HEK293 (cell line): ENCODE data around the gene BABAM1.

Experiments used
- CTCF ChIA-PET: fragments of 350-600 bp; formaldehyde crosslinking; extraction: SDS; loops from one replicate; lab custom pipeline; 2021; ENCODE audit warnings: antibody characterized with exemption; lab: Yijun Ruan, JAX
- POLR2A ChIA-PET: fragments of 300-600 bp; formaldehyde crosslinking; extraction: SDS; loops from one replicate; lab custom pipeline; 2020; ENCODE audit warnings: antibody characterized with exemption, inconsistent platforms; lab: Yijun Ruan, JAX
- H3K27ac ChIP-seq: fragments of 200-500 bp; sonication (Bioruptor generic); 2 replicates; pipeline ENCODE4 v1.5.1; 2014; ENCODE audit warnings: low read depth, low read length, control low read depth, inconsistent platforms; ENCODE audit errors: extremely low read depth
- H3K36me3 ChIP-seq, 2 experiments: fragments of 200-500 bp in 1 of 2; sonication (Bioruptor generic) in 1 of 2; 1 replicate in 1 of 2; 2 replicates in 1 of 2; pipeline ENCODE4 v1.5.1; 2014 to 2017; ENCODE audit warnings: inconsistent platforms in 2 of 2, low read length in 2 of 2; ENCODE audit not compliant: control insufficient read depth in 2 of 2, insufficient read depth in 1 of 2
- H3K4me1 ChIP-seq: fragments of 200-500 bp; sonication (Bioruptor generic); 2 replicates; pipeline ENCODE4 v1.5.1; 2014; ENCODE audit warnings: mild to moderate bottlenecking, low read length, inconsistent platforms; ENCODE audit not compliant: control insufficient read depth, insufficient read depth
- H3K4me3 ChIP-seq: 2 replicates; pipeline ENCODE4 v1.5.1; 2011; ENCODE audit warnings: low read depth, mild to moderate bottlenecking, control low read depth, low read length, moderate library complexity
- H3K9me3 ChIP-seq: fragments of 200-500 bp; sonication (Bioruptor generic); 2 replicates; pipeline ENCODE4 v1.5.1; 2014; ENCODE audit warnings: low read depth, low read length, inconsistent platforms; ENCODE audit not compliant: control insufficient read depth, insufficient read depth
- AEBP2 ChIP-seq: fragments of 450-650 bp; formaldehyde crosslinking; IDR thresholded peaks from 2 replicates; pipeline ENCODE4 v1.5.1; 2016; ENCODE audit warnings: missing biosample characterization, missing genetic modification characterization, borderline replicate concordance
- CTCF ChIP-seq: fragments of 450-650 bp; formaldehyde crosslinking; IDR thresholded peaks from 2 replicates; pipeline ENCODE4 v1.5.1; 2016; ENCODE audit warnings: missing biosample characterization, missing genetic modification characterization
- KLF9 ChIP-seq: fragments of 450-650 bp; formaldehyde crosslinking; IDR thresholded peaks from 2 replicates; pipeline ENCODE4 v1.5.1; 2016; ENCODE audit warnings: missing biosample characterization, missing genetic modification characterization, low read depth
- MYNN ChIP-seq: fragments of 450-650 bp; formaldehyde crosslinking; IDR thresholded peaks from 2 replicates; pipeline ENCODE4 v1.5.1; 2016; ENCODE audit warnings: missing biosample characterization, missing genetic modification characterization, borderline replicate concordance
- OVOL3 ChIP-seq: fragments of 450-650 bp; formaldehyde crosslinking; IDR thresholded peaks from 2 replicates; pipeline ENCODE4 v1.5.1; 2016; ENCODE audit warnings: missing biosample characterization, missing genetic modification characterization
- SP2 ChIP-seq: fragments of 450-650 bp; formaldehyde crosslinking; IDR thresholded peaks from 2 replicates; pipeline ENCODE4 v1.5.1; 2016; ENCODE audit warnings: missing biosample characterization, missing genetic modification characterization
- SP7 ChIP-seq: fragments of 450-650 bp; formaldehyde crosslinking; IDR thresholded peaks from 2 replicates; pipeline ENCODE4 v1.5.1; 2016; ENCODE audit warnings: missing biosample characterization, missing genetic modification characterization
- YY1 ChIP-seq: fragments of 450-650 bp; formaldehyde crosslinking; IDR thresholded peaks from 2 replicates; pipeline ENCODE4 v1.5.1; 2018; ENCODE audit warnings: missing biosample characterization, missing genetic modification characterization
- ZBTB10 ChIP-seq: fragments of 450-650 bp; formaldehyde crosslinking; IDR thresholded peaks from 2 replicates; pipeline ENCODE4 v1.5.1; 2016; ENCODE audit warnings: missing biosample characterization, missing genetic modification characterization
- ZBTB26 ChIP-seq: fragments of 450-650 bp; formaldehyde crosslinking; optimal IDR thresholded peaks from 2 replicates; pipeline ENCODE3; 2016; ENCODE audit warnings: missing biosample characterization, mild to moderate bottlenecking, missing genetic modification characterization
- ZFP3 ChIP-seq: fragments of 450-650 bp; formaldehyde crosslinking; IDR thresholded peaks from 2 replicates; pipeline ENCODE4 v1.5.1; 2016; ENCODE audit warnings: low read depth, missing biosample characterization, missing genetic modification characterization
- ZNF174 ChIP-seq: fragments of 450-650 bp; formaldehyde crosslinking; IDR thresholded peaks from 2 replicates; pipeline ENCODE4 v1.5.0; 2017; ENCODE audit warnings: missing biosample characterization, mild to moderate bottlenecking, missing genetic modification characterization
- ZNF175 ChIP-seq: fragments of 450-650 bp; formaldehyde crosslinking; IDR thresholded peaks from 2 replicates; pipeline ENCODE4 v1.5.1; 2016; ENCODE audit warnings: missing biosample characterization, missing genetic modification characterization
- ZNF223 ChIP-seq: fragments of 450-650 bp; formaldehyde crosslinking; IDR thresholded peaks from 2 replicates; pipeline ENCODE4 v1.5.1; 2016; ENCODE audit warnings: missing biosample characterization, missing genetic modification characterization
- ZNF239 ChIP-seq: fragments of 450-650 bp; formaldehyde crosslinking; IDR thresholded peaks from 2 replicates; pipeline ENCODE4 v1.5.1; 2016; ENCODE audit warnings: missing biosample characterization, missing genetic modification characterization
- ZNF302 ChIP-seq: fragments of 450-650 bp; formaldehyde crosslinking; IDR thresholded peaks from 2 replicates; pipeline ENCODE4 v1.5.1; 2016; ENCODE audit warnings: missing biosample characterization, missing genetic modification characterization, low read depth
- ZNF423 ChIP-seq: fragments of 450-650 bp; formaldehyde crosslinking; IDR thresholded peaks from 2 replicates; pipeline ENCODE4 v1.5.1; 2016; ENCODE audit warnings: missing biosample characterization, missing genetic modification characterization
- ZNF555 ChIP-seq: fragments of 450-650 bp; formaldehyde crosslinking; conservative IDR thresholded peaks from 2 replicates; pipeline ENCODE4 v1.5.1; 2017; ENCODE audit warnings: missing biosample characterization, mild to moderate bottlenecking, missing genetic modification characterization, inconsistent platforms
- ZNF580 ChIP-seq: fragments of 450-650 bp; formaldehyde crosslinking; IDR thresholded peaks from 2 replicates; pipeline ENCODE4 v1.5.1; 2016; ENCODE audit warnings: missing biosample characterization, missing genetic modification characterization
- ZNF600 ChIP-seq: fragments of 450-650 bp; formaldehyde crosslinking; IDR thresholded peaks from 2 replicates; pipeline ENCODE4 v1.5.1; 2016; ENCODE audit warnings: missing biosample characterization, missing genetic modification characterization
- ZNF776 ChIP-seq: fragments of 450-650 bp; formaldehyde crosslinking; IDR thresholded peaks from 2 replicates; pipeline ENCODE4 v1.5.0; 2017; ENCODE audit warnings: missing biosample characterization, missing genetic modification characterization, borderline replicate concordance
- ZNF777 ChIP-seq: fragments of 450-650 bp; formaldehyde crosslinking; IDR thresholded peaks from 2 replicates; pipeline ENCODE4 v1.5.1; 2017; ENCODE audit warnings: missing biosample characterization, missing genetic modification characterization, borderline replicate concordance

Gene BABAM1

GRCh38 chr19:17227798-17228367 lies 39.4 kb upstream of the BABAM1 start (continued):
- no peak for TF ChIP-seq ZNF302
- TF ChIP-seq, all 188 proteins: peak for 2

- TF ChIP-seq ZBTB26 (no peak), ZFP3 (tag by site-specific recombination) (peak; percentile 99)
- CTCF ChIA-PET: no interaction called here
- Histone ChIP-seq H3K36me3 (peaks cover 18 to 48% of the 10 kb centered on the region in 2 experiments; a peak in 2 of 3 replicates), H3K27ac (no peak overlapping the region), H3K9me3 (no peaks in the 10 kb centered on the region), H3K4me1 (0 out of 2 replicates have a peak, but pooled peaks cover 5% of the 10 kb centered on the region), H3K4me3 (no peak overlapping the region)
- POLR2A ChIA-PET: interaction anchor here (0.6 to 5.5 kb wide), 2 partner anchors 14 to 37 kb away, joined by 3 to 61 read pairs; partner anchors contain the start of genes BABAM1 and USE1
These were observed 37.4 kb upstream of the BABAM1 start for GRCh38 chr19:17229890-17230289.

GRCh38 chr19:17232258-17232657 lies 35.0 kb upstream of the BABAM1 start:
- peaks cover 11% of the 10 kb centered on the region for H3K4me1 ChIP-seq
- H3K4me3 ChIP-seq: no peak overlapping the region
- CTCF ChIA-PET: interaction anchor here (0.7 kb wide), 1 partner anchor 151 kb away, joined by 3 read pairs; no protein-coding TSS in a partner anchor
- TF ChIP-seq ZNF600 (tag by site-specific recombination): no peak
- no peak for TF ChIP-seq ZNF175 (tag by site-specific recombination)
- TF ChIP-seq ZNF174 (tag by site-specific recombination): no peak
- no peak for TF ChIP-seq ZNF239
- no peak for TF ChIP-seq OVOL3 (tag by site-specific recombination)
- TF ChIP-seq ZNF776 (tag by site-specific recombination): no peak
- TF ChIP-seq ZNF580: no peak
- no peak for TF ChIP-seq SP7 (tag by site-specific recombination)
- no peak for TF ChIP-seq ZNF777 (tag by site-specific recombination)
- no peak for TF ChIP-seq ZNF423 (tag by site-specific recombination)
- no peak for TF ChIP-seq ZBTB10 (tag by site-specific recombination)
- peaks cover 18 to 48% of the 10 kb centered on the region in 2 experiments; a peak in 2 of 3 replicates for H3K36me3 ChIP-seq
- POLR2A ChIA-PET: interaction anchor here (0.6 kb wide), 1 partner anchor 766 kb away, joined by 9 read pairs; no protein-coding TSS in a partner anchor
- no peak overlapping the region for H3K27ac ChIP-seq
- no peaks in the 10 kb centered on the region for H3K9me3 ChIP-seq

GRCh38 chr19:17234911-17235299 lies 32.3 kb upstream of the BABAM1 start:
- ChIA-PET CTCF (interaction anchor here (0.5 to 1.6 kb wide), 5 partner anchors 14 to 167 kb away, joined by 3 to 5 read pairs (median 3); no protein-coding TSS in a partner anchor), POLR2A (interaction anchor here (0.5 to 3.5 kb wide), 8 partner anchors 8 to 274 kb away, joined by 3 to 25 read pairs (median 5); partner anchors contain the start of genes BABAM1, OCEL1 and USE1)
- Histone ChIP-seq H3K36me3 (peaks cover 18 to 56% of the 10 kb centered on the region in 2 experiments; a peak in 2 of 3 replicates), H3K4me1 (peaks cover 11% of the 10 kb centered on the region), H3K9me3 (no peaks in the 10 kb centered on the region), H3K27ac (peak overlapping the region; percentile 69; the same call in 1 of the 2 replicates), H3K4me3 (peak overlapping the region; percentile 55)
- TF ChIP-seq AEBP2 (no peak), ZNF555 (tag by site-specific recombination) (no peak), SP2 (tag by site-specific recombination) (peak; percentile 56), ZNF223 (tag by site-specific recombination) (no peak), YY1 (tag by site-specific recombination) (no peak), KLF9 (tag by site-specific recombination) (peak; percentile 90), MYNN (tag by site-specific recombination) (no peak), CTCF (tag by site-specific recombination) (no peak)
